Measurements from ENCODE around the gene TPI1.

DNA sequence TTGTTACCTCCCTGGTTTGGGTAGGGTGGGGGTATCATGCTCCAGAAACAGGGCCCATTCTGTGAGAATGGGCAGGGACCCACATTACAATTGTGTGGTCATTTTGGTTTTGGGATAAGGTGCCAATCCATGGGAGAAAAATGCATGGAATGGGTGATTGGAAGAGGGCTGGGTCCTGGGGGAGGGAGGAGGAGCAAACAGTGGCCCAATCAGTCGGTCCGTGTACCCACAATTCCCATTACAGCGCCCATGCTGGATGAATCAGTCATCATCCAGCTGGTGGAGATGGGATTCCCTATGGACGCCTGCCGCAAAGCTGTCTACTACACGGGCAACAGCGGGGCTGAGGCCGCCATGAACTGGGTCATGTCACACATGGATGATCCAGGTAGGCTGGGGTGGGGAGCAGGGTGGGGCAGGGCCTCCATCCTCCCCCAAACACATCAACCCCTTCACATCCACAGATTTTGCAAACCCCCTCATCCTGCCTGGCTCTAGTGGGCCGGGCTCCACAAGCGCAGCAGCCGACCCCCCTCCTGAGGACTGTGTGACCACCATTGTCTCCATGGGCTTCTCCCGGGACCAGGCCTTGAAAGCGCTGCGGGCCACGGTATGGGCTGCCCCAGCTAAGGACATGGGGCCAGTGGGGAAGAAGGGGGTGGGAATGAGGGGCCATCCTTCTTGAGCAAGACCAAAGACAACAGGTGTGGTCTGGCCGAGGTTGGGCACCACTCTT is 3.6 kb upstream of the TPI1 start:
- TF ChIP-seq, protein P1, sequence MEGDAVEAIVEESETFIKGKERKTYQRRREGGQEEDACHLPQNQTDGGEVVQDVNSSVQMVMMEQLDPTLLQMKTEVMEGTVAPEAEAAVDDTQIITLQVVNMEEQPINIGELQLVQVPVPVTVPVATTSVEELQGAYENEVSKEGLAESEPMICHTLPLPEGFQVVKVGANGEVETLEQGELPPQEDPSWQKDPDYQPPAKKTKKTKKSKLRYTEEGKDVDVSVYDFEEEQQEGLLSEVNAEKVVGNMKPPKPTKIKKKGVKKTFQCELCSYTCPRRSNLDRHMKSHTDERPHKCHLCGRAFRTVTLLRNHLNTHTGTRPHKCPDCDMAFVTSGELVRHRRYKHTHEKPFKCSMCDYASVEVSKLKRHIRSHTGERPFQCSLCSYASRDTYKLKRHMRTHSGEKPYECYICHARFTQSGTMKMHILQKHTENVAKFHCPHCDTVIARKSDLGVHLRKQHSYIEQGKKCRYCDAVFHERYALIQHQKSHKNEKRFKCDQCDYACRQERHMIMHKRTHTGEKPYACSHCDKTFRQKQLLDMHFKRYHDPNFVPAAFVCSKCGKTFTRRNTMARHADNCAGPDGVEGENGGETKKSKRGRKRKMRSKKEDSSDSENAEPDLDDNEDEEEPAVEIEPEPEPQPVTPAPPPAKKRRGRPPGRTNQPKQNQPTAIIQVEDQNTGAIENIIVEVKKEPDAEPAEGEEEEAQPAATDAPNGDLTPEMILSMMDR (IDR thresholded peaks at IDR 0.05), result no peak
- TF ChIP-seq EP300 (IDR thresholded peaks at IDR 0.05), result no peak
